LNCaP clone FGC (cell line): ENCODE data around the gene DDX59.

ENCODE experiments used
- DNase-seq: peaks from one replicate; pipeline ENCODE4 v3.0.0-alpha.2; 2011; ENCODE audit warnings: low read depth
- H3K4me3 ChIP-seq: 2 replicates; pipeline ENCODE4 v1.5.1; 2011; ENCODE audit warnings: mild to moderate bottlenecking, low read depth, low read length, control low read depth
- CTCF ChIP-seq: IDR thresholded peaks from 2 replicates; pipeline ENCODE4 v1.5.1; 2012; ENCODE audit warnings: mild to moderate bottlenecking; ENCODE audit not compliant: control insufficient read depth, insufficient read depth; ENCODE audit errors: extremely low read depth

The DDX59 gene

GRCh38 chr1:200602632-200603031 lies 67.1 kb downstream of the DDX59 start:
- TF ChIP-seq CTCF, result no peak
- no peak overlapping the region for H3K4me3 ChIP-seq
- no peak for DNase-seq
